ENCODE data around the gene ELOVL6.
"Not testable (repeated sequence)": the region's sequence is repeated elsewhere in the genome, so short reads cannot be mapped to it uniquely, and the experiment has no call there.

Gene ELOVL6, protein sequence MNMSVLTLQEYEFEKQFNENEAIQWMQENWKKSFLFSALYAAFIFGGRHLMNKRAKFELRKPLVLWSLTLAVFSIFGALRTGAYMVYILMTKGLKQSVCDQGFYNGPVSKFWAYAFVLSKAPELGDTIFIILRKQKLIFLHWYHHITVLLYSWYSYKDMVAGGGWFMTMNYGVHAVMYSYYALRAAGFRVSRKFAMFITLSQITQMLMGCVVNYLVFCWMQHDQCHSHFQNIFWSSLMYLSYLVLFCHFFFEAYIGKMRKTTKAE

DNA sequence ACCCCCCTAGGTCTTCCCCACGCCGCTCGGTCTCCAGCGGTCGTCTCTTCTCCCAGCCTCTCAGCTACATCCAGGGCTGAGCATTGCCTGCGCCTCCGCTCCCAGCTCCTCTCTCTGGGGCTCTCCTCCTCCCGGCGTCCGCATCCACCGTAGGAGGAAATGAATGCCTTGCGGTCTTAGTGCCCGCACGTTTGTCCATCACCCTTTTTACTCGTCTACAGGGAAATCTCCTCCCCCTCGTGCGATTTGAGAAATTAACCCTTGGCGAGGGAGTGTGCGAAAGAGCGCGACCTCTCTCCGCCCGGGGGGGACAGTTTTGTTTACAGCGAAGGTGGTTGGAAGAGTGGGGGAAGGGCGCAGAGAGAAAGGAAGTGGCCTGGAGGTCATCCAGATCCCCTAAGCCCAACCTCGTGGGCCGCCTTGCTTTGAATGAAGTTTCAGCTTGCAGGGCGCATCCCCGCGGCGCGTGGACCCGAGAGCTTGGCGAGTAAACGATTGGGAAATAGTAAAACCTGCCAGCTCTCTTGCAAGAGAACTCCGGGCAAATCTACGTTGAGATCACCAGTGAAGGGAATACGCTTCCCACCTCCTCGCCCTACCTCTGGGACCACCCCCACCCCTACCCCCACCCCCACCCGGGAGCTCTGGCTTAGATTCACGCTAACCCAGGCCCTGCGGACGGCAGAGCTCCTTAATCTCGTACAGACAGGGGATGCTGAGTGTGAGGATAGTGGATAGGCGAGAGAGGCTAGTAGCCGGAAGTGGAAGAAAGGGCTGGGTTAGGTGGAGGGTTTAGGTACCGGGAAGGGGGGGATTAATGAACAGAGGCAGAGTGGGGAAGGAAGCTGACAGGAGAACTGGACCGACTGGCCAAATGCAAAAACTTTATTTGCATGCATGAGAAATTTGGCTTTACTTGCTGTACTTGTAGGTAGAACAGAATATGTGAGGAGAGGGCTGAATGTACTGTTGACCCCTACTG lies at the start of gene ELOVL6:
Gene ELOVL6 (minus strand): TSS at position 181 of the 982 bp plus-strand sequence. CDS start 280 bp downstream, outside the sequence.
- DNase-seq (ENCODE audit: low spot score), result peak; percentile 58

DNA sequence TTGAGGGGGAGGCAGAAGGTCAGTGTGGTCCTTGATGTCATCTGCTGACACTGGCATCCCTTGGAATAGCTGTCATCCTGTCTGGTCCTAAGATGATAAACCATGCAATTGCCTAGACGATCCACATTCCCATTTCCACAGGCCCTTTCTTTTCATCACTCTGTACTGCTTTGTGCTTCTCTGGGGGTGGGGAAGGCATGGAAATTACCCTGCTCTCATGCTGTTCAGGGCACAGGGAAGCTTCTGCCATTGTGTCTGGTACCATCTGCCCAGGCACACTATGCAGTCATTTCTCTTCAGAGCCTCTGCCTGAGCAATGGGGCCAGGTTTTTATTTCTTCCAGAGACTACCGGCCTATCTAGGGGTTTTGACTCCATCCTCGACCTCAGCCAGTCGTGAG lies 49.7 kb upstream of the ELOVL6 start:
- no peak for DNase-seq (ENCODE audit: low spot score)

DNA sequence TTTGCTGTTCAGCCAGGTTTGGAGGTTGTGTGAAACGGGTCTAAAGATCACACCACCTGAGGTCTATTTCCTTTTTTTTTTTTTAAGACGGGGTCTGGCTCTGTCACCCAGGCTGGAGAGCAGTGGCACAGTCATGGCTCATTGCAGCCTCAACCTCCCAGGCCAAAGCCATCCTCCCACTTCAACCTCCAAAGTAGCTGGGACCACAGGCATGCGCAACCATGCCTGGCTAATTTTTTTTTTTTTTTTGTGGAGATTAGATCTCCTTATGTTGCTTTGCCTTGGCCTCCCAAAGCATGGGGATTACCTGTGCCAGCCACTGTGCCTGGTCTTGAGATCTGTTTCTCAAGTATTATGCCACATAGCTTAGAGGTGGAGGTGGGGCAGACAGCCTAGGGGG lies 49.2 kb upstream of the ELOVL6 start:
- peak; percentile 49 for DNase-seq (ENCODE audit: low spot score)

DNA sequence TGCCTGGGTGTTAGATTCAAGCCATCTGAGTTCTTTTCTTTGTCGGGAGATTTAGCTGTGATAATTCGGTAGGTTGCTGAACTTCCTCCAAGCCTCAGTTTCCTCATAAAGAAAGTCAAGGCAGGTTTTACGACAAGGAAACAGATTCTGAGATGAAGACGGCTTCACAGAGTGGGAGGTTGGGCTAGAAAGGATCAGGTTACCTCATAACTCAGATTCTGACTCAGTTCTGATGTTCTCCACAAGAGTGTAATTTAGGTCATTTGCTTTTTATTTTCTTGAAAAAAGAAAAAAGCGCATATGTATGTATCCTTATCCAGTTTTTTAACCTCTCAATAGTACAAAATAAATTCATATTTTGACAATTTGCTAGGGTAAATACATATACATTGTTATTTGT lies 47.2 kb upstream of the ELOVL6 start:
- DNase-seq (ENCODE audit: low spot score), result no peak

DNA sequence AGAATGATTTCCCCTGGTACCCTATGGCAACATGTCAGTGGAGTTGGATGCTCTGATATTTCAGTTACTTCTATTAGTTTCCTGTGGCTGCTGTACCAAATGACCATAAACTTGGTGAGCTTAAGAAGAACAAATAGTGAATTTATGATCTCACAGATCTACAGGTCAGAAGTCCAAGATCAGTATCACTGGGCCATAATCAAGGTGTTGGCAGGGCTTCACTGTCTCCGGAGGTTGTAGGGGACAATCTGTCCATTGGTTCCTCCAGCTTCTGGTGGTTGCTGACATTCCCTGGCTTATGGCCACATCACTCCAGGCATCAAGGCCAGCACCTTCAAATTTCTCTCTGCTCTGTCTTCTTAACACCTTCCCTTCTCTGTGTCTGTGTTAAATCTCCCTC lies 37.9 kb upstream of the ELOVL6 start:
- DNase-seq (ENCODE audit: low spot score), result no peak

DNA sequence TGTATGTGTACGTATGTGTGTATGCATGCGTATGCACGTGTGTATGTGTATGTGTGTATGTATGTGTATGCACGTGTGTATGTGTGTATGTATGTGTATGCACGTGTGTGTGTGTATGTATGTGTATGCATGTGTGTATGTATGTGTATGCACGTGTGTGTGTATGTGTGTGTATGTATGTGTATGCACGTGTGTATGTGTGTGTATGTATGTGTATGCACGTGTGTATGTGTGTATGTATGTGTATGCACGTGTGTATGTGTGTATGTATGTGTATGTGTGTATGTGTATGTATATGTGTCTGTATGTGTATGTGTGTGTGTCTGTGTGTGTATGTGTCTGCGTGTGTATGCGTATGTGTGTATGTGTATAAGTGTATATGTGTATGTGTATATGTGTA lies 35.2 kb upstream of the ELOVL6 start:
- not testable (repeated sequence) for DNase-seq (ENCODE audit: low spot score)

DNA sequence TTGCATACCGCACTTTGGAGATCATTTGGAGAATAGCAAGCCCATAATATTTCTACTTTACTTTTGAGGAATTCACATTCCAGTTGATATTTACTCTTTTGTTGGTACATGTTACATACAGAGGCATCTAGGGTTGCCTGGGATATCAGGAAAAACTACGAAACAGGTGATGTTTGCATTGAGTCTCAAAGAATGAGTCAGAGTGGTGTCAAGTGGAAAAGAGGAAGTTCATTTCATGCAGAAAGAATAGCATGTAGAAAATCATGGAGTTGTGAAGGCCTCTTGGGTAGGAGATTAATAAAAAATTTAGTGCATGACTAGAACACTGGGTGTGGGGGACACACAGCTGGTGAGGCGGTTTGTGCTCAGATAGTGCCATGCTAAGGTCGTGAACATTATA lies 33.5 kb upstream of the ELOVL6 start:
- no peak for DNase-seq (ENCODE audit: low spot score)

DNA sequence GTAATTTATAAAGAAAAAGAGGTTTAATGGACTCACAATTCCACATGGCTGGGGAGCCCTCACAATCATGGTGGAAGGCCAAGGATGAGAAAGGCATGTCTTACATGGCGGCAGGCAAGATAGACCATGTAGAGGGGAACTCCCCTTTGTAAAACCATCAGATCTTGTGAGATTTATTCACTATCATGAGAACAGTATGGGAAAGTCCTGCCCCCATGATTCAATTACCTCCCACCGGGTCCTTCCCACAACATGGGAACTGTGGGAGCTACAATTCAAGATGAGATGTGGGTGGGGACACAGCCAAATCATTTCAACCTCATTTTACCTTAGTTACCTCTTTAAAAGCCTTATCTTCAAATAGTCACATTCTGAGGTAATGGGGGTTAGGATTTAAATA lies 30.9 kb upstream of the ELOVL6 start:
- DNase-seq (ENCODE audit: low spot score), result no peak

DNA sequence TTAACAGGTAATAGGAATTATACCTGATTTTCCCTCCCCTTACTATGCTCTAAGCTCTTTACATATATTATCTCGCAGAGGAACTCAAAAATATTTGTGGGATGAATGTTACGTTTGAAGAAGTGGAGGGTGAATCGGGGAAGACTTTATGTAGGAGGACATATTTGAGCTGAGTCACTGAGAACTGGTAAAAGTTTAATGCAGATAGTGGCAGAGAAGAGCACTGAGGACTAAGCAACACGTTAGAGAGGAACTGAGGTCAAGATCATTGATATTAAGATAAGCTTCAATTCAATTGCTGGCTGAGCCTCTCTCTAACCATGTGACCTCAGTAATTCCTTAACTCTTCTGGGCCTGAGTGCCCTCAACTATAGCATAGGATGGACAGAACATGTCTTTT lies 26.4 kb upstream of the ELOVL6 start:
- peak; percentile 70 for DNase-seq (ENCODE audit: low spot score)

DNA sequence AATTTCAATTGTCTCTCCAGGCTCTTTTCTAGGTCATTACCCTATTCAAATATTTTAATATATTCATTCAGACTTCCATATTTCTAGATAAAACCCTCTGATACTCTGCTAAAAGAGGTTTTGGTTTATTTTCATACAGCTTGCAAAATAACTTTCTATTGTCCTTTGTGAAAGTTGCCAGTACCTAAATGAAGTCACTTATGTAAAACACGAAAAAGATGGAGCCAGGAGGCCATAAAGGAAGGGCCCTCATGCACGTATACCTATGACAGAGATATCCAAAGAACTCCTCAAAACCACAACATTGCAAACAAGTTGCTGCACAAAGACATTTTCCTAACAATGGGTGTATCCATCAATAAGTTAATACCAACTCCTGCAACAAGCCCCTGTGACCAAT lies 25.7 kb upstream of the ELOVL6 start:
- no peak for DNase-seq (ENCODE audit: low spot score)

DNA sequence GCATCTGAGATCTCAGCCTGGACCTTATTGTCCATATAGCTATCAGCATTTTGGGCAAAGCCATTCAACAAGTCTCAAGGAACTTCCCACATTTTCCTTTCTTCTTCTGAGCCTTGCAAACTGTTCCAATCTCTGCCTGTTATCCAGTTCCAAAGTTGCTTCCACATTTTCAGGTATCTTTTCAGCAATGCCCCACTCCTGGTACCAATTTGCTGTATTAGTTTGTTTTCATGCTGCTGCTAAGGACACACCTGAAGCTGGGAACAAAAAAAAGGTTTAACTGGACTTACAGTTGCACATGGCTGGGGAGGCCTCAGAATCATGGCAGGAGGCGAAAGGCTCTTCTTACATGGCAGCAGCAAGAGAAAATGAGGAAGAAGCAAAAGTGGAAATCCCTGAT lies 20.5 kb upstream of the ELOVL6 start:
- not testable (repeated sequence) for DNase-seq (ENCODE audit: low spot score)

DNA sequence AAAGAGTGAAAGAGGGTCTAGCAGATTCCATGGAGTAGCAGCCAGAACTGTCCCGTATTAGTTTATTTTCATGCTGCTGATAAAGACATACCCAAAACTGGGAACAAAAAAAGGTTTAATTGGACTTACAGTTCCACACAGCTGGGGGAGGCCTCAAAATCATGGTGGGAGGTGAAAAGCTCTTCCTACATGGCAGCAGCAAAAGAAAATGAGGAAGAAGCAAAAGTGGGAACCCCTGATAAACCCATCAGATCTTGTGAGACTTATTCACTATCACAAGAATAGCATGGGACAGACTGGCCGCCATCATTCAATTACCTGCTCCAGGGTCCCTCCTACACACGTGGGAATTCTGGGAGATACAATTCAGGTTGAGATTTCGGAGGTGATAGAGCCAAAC lies 18.8 kb upstream of the ELOVL6 start:
- DNase-seq (ENCODE audit: low spot score), result not testable (repeated sequence)

DNA sequence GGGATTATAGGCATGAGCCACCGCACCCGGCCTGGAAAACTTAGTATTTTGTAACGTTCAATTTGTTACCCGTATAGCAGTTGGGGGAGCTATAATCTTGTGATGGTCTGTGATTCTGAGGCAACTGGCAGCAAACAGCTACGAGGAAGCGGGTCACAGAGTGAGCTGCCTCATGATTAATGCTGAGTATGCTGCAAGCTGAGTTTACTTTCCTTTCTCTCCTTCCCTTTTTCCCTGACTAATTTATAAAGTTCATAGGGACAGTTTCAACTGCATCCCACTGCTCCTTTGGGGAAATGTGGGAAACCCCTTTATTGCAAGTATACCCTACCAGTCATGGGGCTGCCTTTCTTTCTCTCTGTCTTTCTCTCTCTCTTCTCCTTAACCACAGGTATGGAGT lies 17.7 kb upstream of the ELOVL6 start:
- DNase-seq (ENCODE audit: low spot score), result no peak

DNA sequence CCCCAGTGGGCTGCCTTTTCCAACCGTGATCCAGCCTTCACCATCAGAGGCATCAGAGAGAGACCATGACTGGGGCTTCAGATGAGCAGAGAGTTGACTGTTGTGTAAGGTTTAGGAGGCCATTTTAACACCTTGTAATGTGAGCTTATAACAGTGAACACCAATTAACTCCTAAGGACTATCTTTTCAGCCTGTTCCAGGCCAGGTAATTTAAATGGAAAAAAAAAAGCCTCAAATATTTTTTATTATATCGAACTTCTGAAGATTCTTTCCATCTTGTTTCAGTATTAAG lies 13.3 kb upstream of the ELOVL6 start:
- DNase-seq (ENCODE audit: low spot score), result no peak

DNA sequence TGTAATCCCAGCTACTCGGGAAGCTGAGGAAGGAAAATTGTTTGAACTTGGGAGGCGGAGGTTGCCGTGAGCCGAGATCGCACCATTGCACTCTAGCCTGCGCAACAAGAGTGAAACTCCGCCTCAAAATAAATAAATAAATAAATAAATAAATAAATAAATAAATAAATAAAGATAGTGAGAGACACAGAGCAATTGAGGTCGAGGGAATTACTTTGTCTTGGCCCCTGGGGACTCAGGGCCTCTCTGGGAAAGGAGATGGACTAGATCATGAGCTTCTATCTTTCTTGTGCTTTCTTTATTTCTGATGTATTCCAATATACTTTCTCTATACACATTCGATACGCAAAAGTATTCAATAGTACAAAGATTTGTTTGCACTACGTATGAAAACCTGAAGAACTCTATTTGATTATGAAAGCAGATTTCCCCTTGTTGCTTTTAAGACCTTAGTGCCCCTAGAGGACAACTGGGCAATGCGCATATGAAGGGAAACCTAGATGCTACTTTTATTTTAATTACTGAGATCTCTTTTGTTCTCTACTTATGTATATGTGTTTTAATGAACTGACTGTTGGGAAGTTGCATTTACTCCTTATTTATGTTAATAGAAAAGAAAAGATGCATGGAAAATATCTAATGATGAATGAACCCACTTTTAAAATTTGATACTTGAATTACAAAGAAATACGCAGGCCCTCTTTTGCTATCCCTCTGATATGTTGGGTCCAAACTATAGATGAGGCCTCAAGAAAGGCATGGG lies 12.8 kb upstream of the ELOVL6 start:
- DNase-seq (ENCODE audit: low spot score), result peak; percentile 78

DNA sequence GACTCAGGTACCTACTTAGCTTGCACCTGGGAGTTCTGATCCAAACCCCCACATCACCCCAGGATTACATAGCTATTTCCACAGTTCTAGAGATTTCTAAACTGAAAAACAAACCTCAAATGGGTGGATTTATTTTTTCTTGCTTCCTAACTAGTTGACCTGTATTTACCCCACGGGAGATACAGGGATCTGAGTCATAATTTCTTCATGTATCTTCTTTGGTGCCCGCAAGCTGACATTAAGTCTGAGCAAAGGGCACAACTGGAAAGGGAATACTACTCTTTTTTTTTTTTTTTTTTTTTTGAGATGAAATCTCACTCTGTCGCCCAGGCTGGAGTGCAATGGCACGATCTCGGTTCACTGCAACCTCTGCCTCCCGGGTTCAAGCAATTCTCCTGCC lies 10.0 kb upstream of the ELOVL6 start:
- DNase-seq (ENCODE audit: low spot score), result no peak

DNA sequence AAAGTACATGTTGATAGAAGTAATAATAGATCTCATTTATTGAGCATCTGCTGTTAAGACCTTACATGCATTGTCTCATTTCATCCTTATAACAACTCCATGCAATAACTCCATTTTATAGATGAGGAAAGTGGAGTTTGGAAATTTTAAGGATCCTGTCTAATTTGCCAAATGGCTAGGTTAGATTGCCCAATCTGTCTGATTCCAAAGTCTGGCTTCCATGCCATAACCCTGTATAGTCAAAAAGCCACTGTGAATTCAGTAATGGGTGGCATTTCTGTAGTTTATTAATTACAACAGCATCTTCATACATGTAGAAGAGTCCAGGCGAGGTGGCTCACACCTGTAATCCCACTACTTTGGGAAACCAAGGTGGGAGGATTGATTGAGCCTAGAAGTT lies 8.8 kb upstream of the ELOVL6 start:
- no peak for DNase-seq (ENCODE audit: low spot score)

DNA sequence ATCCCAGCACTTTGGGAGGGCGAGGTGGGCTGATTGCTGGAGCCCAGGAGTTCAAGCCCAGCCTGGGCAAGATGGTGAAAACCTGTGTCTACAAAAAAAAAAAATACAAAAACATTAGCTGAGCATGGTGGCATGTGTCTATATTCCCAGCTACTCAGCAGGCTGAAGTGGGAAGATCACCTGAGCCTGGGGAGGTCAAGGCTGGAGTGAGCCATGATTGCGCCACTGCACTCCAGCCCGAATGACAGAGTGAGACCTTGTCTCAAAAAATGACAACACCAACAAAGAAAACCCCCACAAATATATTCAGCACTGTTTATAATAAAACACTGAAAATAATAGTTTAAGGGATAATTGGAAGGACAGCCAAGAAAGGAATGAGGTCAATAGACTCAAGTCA lies 3.6 kb upstream of the ELOVL6 start:
- DNase-seq (ENCODE audit: low spot score), result no peak

DNA sequence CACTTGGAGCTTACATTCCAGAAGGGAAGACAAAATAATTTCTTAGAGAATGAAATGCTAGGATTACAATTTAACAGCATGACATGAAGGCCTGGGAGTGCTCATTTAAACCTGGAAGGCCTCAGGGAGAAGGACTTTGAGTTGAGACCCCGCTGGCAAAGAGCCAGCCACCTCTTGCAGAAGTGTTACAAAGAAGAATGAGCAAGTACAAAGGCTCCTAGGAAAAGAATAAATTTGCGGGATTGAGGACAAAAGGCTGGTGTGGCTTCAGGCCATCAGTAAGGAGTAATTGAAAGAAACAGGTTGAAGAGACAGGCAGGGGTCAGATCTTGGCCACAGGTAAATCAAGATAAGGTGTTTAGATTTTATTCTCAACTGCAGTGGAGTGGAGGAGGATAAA lies 3.1 kb upstream of the ELOVL6 start:
- DNase-seq (ENCODE audit: low spot score), result no peak

DNA sequence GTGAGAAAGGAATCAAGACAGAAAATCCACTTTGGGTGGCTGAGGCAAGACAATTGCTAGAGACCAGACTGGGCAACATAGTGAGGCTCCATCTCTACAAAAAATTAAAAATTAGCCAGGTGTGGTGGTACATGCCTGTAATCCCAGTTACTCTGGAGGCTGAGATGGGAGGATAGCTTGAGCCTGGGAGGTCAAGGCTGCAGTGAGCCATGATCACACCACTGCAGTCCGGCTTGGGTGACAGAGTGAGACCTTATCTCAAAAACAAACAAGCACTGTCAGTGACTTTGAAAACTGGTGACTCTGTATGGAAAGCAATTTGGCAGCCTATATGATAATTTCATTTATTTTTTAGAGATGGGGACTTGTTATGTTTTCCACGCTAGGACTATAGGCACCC lies 2.3 kb upstream of the ELOVL6 start:
- DNase-seq (ENCODE audit: low spot score), result peak; percentile 50

DNA sequence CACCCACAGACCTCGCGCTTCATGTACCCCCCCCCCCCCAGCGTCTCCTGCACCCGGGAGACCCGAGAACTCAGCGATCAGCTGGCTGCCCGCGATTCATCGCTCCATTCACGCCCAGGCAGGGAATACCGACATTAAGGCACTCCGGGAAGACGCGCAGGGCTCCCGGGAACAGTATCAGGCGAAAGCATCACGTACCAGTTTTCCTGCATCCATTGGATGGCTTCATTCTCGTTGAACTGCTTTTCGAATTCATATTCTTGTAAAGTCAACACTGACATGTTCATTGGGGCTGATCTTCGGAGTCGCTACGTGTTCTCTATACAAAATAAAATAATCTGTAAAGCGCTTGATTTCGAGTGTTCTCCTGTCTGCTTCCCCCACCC lies 373 bp downstream of the ELOVL6 start:
- peak; percentile 26 for DNase-seq (ENCODE audit: low spot score)

DNA sequence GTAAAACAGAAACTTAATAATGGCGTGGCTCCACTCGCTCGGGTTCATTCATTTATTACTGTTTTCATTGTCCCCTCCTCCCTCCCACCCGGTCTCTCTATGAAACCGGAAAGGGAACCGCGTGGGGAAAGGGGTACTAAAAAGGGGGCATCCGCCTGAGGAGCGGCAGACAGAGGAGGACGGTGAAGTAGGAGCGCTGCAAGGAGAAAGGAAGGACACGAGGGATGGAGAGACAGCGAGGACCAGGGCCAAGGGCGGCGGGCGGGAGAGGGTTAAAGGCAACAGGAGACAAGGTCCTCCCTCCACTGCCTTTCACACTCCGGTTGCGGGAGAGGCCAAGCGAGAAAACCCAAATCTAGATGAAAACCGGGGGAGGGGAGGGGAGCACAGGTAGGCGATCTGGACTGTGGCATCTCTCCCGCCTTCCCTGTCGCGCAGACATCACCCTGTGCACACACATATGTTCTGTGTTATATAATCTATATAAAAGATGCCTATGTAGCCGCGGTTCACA lies 829 bp downstream of the ELOVL6 start:
- peak; percentile 33 for DNase-seq (ENCODE audit: low spot score)

Measured in hematopoietic multipotent progenitor cell treated with erythropoietin and hydrocortisone succinate and interleukin-3 and kit ligand, for 15 days (in vitro differentiated cells).